Gastroesophageal sphincter (tissue), 3 donors: Measurements from ENCODE around the gene PAPPA2.

Experiments used
- CTCF ChIP-seq, 4 experiments: fragments of 200-600 bp in 2 of 4; fragments of 450-650 bp in 2 of 4; sonication (generic) in 1 of 4; IDR thresholded peaks; one replicate each; pipeline ENCODE4 v1.5.1; 2017 to 2019; ENCODE audit warnings: antibody characterized with exemption in 4 of 4, mild to moderate bottlenecking in 2 of 4, moderate library complexity in 2 of 4
- EP300 ChIP-seq: sonication (generic); formaldehyde crosslinking; IDR thresholded peaks from one replicate; pipeline ENCODE4 v1.6.1; 2017; ENCODE audit warnings: antibody characterized with exemption, mild to moderate bottlenecking
- POLR2A ChIP-seq, 2 donors: fragments of 450-650 bp; IDR thresholded peaks; one replicate each; pipeline ENCODE4 v1.6.1; 2017; ENCODE audit warnings: antibody characterized with exemption in 2 of 2, mild to moderate bottlenecking in 2 of 2, moderate library complexity in 1 of 2
- POLR2AphosphoS5 ChIP-seq: sonication (generic); formaldehyde crosslinking; IDR thresholded peaks from one replicate; pipeline ENCODE4 v1.6.1; 2017; ENCODE audit warnings: antibody characterized with exemption

GRCh38 chr1:176783309-176783708 lies 320.3 kb downstream of the PAPPA2 start:
- TF ChIP-seq EP300 (no peak), CTCF (IDR thresholded peaks at IDR 0.05) (no peak), POLR2A (IDR thresholded peaks at IDR 0.05) (no peak), POLR2AphosphoS5 (no peak)
